Right lung (tissue), 5 donors: Measurements from ENCODE around the gene SUN1. TPM values are rescaled to one million over a fixed set of nuclear protein-coding genes. Genes with fewer than 3 reads are reported as not detected.
"Not testable (repeated sequence)": the region's sequence is repeated elsewhere in the genome, so short reads cannot be mapped to it uniquely, and the experiment has no call there.

Experiments used
- DNase-seq, 2 donors: peaks; one replicate each; pipeline ENCODE4 v3.0.0-alpha.2; 2013
- polyA plus RNA-seq, 5 donors: library from polyadenylated mRNA; unstranded; fragments of 120-200 nt; gene quantifications; one replicate each; pipeline versions ENCODE4 v1.2.1 to v1.2.3, GENCODE V29; 2013; ENCODE audit warnings: inconsistent platforms in 1 of 5, low replicate concordance in 1 of 5; ENCODE audit not compliant: insufficient read length in 5 of 5, insufficient read depth in 1 of 5

The SUN1 gene
- polyA plus RNA-seq, 5 donors, result 127 to 183 (median 156) TPM

GRCh38 chr7:854118-854775 lies 22.0 kb downstream of the SUN1 start:
- no peak for DNase-seq

GRCh38 chr7:855686-856369 lies 23.6 kb downstream of the SUN1 start:
- DNase-seq, result no peak

- DNase-seq, result no peak
These were observed 24.3 kb downstream of the SUN1 start for GRCh38 chr7:856444-857095.

- no peak for DNase-seq
These were observed 25.4 kb downstream of the SUN1 start for GRCh38 chr7:857661-858060.

- no peak for DNase-seq
These were observed 27.2 kb downstream of the SUN1 start for GRCh38 chr7:859359-860030.

GRCh38 chr7:860149-860548 lies 27.9 kb downstream of the SUN1 start:
- DNase-seq, result no peak

GRCh38 chr7:861222-861621 lies 28.9 kb downstream of the SUN1 start:
- no peak for DNase-seq

GRCh38 chr7:862157-862556 lies 29.9 kb downstream of the SUN1 start:
- no peak for DNase-seq

- no peak for DNase-seq
These were observed 30.8 kb downstream of the SUN1 start for GRCh38 chr7:863106-863505.

- DNase-seq, result no peak
These were observed 33.6 kb downstream of the SUN1 start for GRCh38 chr7:865921-866320.

GRCh38 chr7:867001-867405 lies 34.7 kb downstream of the SUN1 start:
- DNase-seq, result peak; percentile 73 to 81

GRCh38 chr7:867406-868188 lies 35.3 kb downstream of the SUN1 start:
- DNase-seq, result peak; percentile 32 to 37

GRCh38 chr7:868189-868486 lies 35.9 kb downstream of the SUN1 start:
- DNase-seq, result no peak

GRCh38 chr7:869348-869747 lies 37.1 kb downstream of the SUN1 start:
- no peak for DNase-seq

- no peak for DNase-seq
These were observed 39.7 kb downstream of the SUN1 start for GRCh38 chr7:871900-872537.

- DNase-seq, result not testable (repeated sequence)
These were observed 40.4 kb downstream of the SUN1 start for GRCh38 chr7:872685-873084.

- DNase-seq, result peak; percentile 66 to 73
These were observed 41.2 kb downstream of the SUN1 start for GRCh38 chr7:873367-874002.

GRCh38 chr7:874031-874749 lies 41.9 kb downstream of the SUN1 start:
- DNase-seq, result no peak

- no peak for DNase-seq
These were observed 42.8 kb downstream of the SUN1 start for GRCh38 chr7:875051-875450.

GRCh38 chr7:875476-876076 lies 43.3 kb downstream of the SUN1 start:
- no peak for DNase-seq
